ENCODE measurements around the gene ZFAND3.
A peak's percentile ranks its signal among the peaks of the same experiment; 100 is the strongest.
"Not testable (repeated sequence)": the region's sequence is repeated elsewhere in the genome, so short reads cannot be mapped to it uniquely, and the experiment has no call there.

The ZFAND3 gene

GRCh38 chr6:37940074-37940847 is 120.7 kb downstream of the ZFAND3 start:
- peak; percentile 68 for DNase-seq

GRCh38 chr6:37941871-37942270 is 122.3 kb downstream of the ZFAND3 start:
- DNase-seq = no peak

- no peak for DNase-seq
Measured at GRCh38 chr6:37942606-37943376, 123.3 kb downstream of the ZFAND3 start.

- DNase-seq = no peak
Measured at GRCh38 chr6:37943436-37944058, 124.0 kb downstream of the ZFAND3 start.

GRCh38 chr6:37946057-37946456 is 126.5 kb downstream of the ZFAND3 start:
- DNase-seq = no peak

- no peak for DNase-seq
Measured at GRCh38 chr6:37947468-37947867, 127.9 kb downstream of the ZFAND3 start.

GRCh38 chr6:37948584-37948983 is 129.1 kb downstream of the ZFAND3 start:
- DNase-seq = not testable (repeated sequence)

- no peak for DNase-seq
Measured at GRCh38 chr6:37952027-37952426, 132.5 kb downstream of the ZFAND3 start.

GRCh38 chr6:37954791-37955190 is 135.3 kb downstream of the ZFAND3 start:
- DNase-seq = no peak

GRCh38 chr6:37956711-37957275 is 137.3 kb downstream of the ZFAND3 start:
- no peak for DNase-seq

GRCh38 chr6:37959061-37959460 is 139.5 kb downstream of the ZFAND3 start:
- no peak for DNase-seq

GRCh38 chr6:37960139-37960935 is 140.8 kb downstream of the ZFAND3 start:
- no peak for DNase-seq

- DNase-seq = not testable (repeated sequence)
Measured at GRCh38 chr6:37962481-37963080, 143.1 kb downstream of the ZFAND3 start.

- DNase-seq = peak; percentile 49
Measured at GRCh38 chr6:37965964-37966676, 146.6 kb downstream of the ZFAND3 start.

GRCh38 chr6:37966801-37967200 is 147.3 kb downstream of the ZFAND3 start:
- DNase-seq = no peak

GRCh38 chr6:37967651-37968050 is 148.1 kb downstream of the ZFAND3 start:
- DNase-seq = no peak

- no peak for DNase-seq
Measured at GRCh38 chr6:37971266-37971665, 151.7 kb downstream of the ZFAND3 start.

- DNase-seq = no peak
Measured at GRCh38 chr6:37971711-37972390, 152.3 kb downstream of the ZFAND3 start.

GRCh38 chr6:37972994-37973757 is 153.6 kb downstream of the ZFAND3 start:
- peak; percentile 56 for DNase-seq

- DNase-seq = no peak
Measured at GRCh38 chr6:37974381-37974780, 154.9 kb downstream of the ZFAND3 start.
